Skeletal muscle tissue (tissue), 4 donors: ENCODE measurements around the gene ARHGEF1. TPM values are rescaled to one million over a fixed set of nuclear protein-coding genes. Genes with fewer than 3 reads are reported as not detected.

Source experiments
- H3K27ac ChIP-seq: one replicate; pipeline ENCODE4 v1.7.0; 2013; ENCODE audit warnings: mild to moderate bottlenecking, low read depth, low read length, inconsistent platforms
- H3K27me3 ChIP-seq, 3 donors: one replicate each; pipeline ENCODE4 v1.7.0; 2013; ENCODE audit warnings: low read length in 3 of 3; ENCODE audit not compliant: control insufficient read depth in 3 of 3, insufficient read depth in 3 of 3
- H3K36me3 ChIP-seq, 3 donors: one replicate each; pipeline ENCODE4 v1.7.0; 2013; ENCODE audit warnings: low read length in 3 of 3; ENCODE audit not compliant: control insufficient read depth in 3 of 3, insufficient read depth in 3 of 3
- H3K4me1 ChIP-seq, 3 donors: one replicate each; pipeline ENCODE4 v1.7.0; 2013; ENCODE audit warnings: low read length in 3 of 3, mild to moderate bottlenecking in 3 of 3; ENCODE audit not compliant: control insufficient read depth in 3 of 3, insufficient read depth in 3 of 3
- H3K4me3 ChIP-seq, 3 donors: one replicate each; pipeline ENCODE4 v1.7.0; 2013; ENCODE audit warnings: low read length in 3 of 3
- H3K9ac ChIP-seq, 3 donors: one replicate each; pipeline ENCODE4 v1.7.0; 2013; ENCODE audit warnings: low read length in 3 of 3, mild to moderate bottlenecking in 3 of 3, moderate library complexity in 2 of 3, low read depth in 1 of 3
- H3K9me3 ChIP-seq, 3 donors: one replicate each; pipeline ENCODE4 v1.7.0; 2013; ENCODE audit warnings: low read length in 3 of 3; ENCODE audit not compliant: control insufficient read depth in 3 of 3
- total RNA-seq: library from RNA; depleted of rRNA; stranded (reverse); fragments of >200 nt; gene quantifications from one replicate; pipeline ENCODE4 v1.2.3, GENCODE V29; 2014
- donor health status: Osteomylitis.

Gene ARHGEF1
- total RNA-seq, 1 donor from 2014 or later: 13.6 TPM

- no peak overlapping the region for H3K27ac ChIP-seq
- H3K4me1 ChIP-seq: peaks cover 4 to 9% (median 7%) of the 10 kb centered on the region in 3 donors
- peaks cover 0 to 5% (median 0%) of the 10 kb centered on the region in 3 donors for H3K9me3 ChIP-seq
- no peak overlapping the region for H3K4me3 ChIP-seq
- H3K9ac ChIP-seq: no peak overlapping the region
- H3K36me3 ChIP-seq: no peaks in the 10 kb centered on the region
- peaks cover 85 to 93% (median 91%) of the 10 kb centered on the region in 3 donors for H3K27me3 ChIP-seq
Observed at GRCh38 chr19:41930322-41930722, 47.3 kb downstream of the ARHGEF1 start.

GRCh38 chr19:41930926-41931592 lies 48.1 kb downstream of the ARHGEF1 start:
- no peak overlapping the region for H3K4me3 ChIP-seq
- H3K27me3 ChIP-seq: peaks cover 82 to 90% (median 88%) of the 10 kb centered on the region in 3 donors
- no peak overlapping the region for H3K27ac ChIP-seq
- H3K9me3 ChIP-seq: peaks cover 0 to 3% (median 0%) of the 10 kb centered on the region in 3 donors
- H3K9ac ChIP-seq: no peak overlapping the region
- H3K36me3 ChIP-seq: no peaks in the 10 kb centered on the region
- peaks cover 4 to 9% (median 7%) of the 10 kb centered on the region in 3 donors for H3K4me1 ChIP-seq

GRCh38 chr19:41932259-41932719 lies 49.3 kb downstream of the ARHGEF1 start:
- no peak overlapping the region for H3K4me3 ChIP-seq
- H3K27ac ChIP-seq: no peak overlapping the region
- H3K36me3 ChIP-seq: no peaks in the 10 kb centered on the region
- no peaks in the 10 kb centered on the region for H3K9me3 ChIP-seq
- H3K9ac ChIP-seq: no peak overlapping the region
- peaks cover 82 to 91% (median 84%) of the 10 kb centered on the region in 3 donors for H3K27me3 ChIP-seq
- H3K4me1 ChIP-seq: peaks cover 4 to 9% (median 7%) of the 10 kb centered on the region in 3 donors

GRCh38 chr19:41932720-41933332 lies 49.8 kb downstream of the ARHGEF1 start:
- H3K27me3 ChIP-seq: peaks cover 78 to 93% (median 85%) of the 10 kb centered on the region in 3 donors
- no peak overlapping the region for H3K4me3 ChIP-seq
- H3K36me3 ChIP-seq: no peaks in the 10 kb centered on the region
- no peak overlapping the region for H3K27ac ChIP-seq
- H3K4me1 ChIP-seq: peaks cover 4 to 9% (median 7%) of the 10 kb centered on the region in 3 donors
- no peak overlapping the region for H3K9ac ChIP-seq
- no peaks in the 10 kb centered on the region for H3K9me3 ChIP-seq

- H3K27me3 ChIP-seq: peaks cover 71 to 86% (median 80%) of the 10 kb centered on the region in 3 donors
- H3K9me3 ChIP-seq: no peaks in the 10 kb centered on the region
- H3K4me3 ChIP-seq: no peak overlapping the region
- no peak overlapping the region for H3K27ac ChIP-seq
- H3K36me3 ChIP-seq: no peaks in the 10 kb centered on the region
- H3K9ac ChIP-seq: no peak overlapping the region
- H3K4me1 ChIP-seq: peaks cover 2 to 4% (median 3%) of the 10 kb centered on the region in 3 donors
Observed at GRCh38 chr19:41933693-41934426, 50.9 kb downstream of the ARHGEF1 start.

- Histone ChIP-seq H3K9me3 (no peaks in the 10 kb centered on the region), H3K4me1 (no peaks in the 10 kb centered on the region), H3K4me3 (no peak overlapping the region), H3K9ac (no peak overlapping the region), H3K36me3 (no peaks in the 10 kb centered on the region), H3K27me3 (peaks cover 64 to 76% (median 73%) of the 10 kb centered on the region in 3 donors), H3K27ac (no peak overlapping the region)
Observed at GRCh38 chr19:41934849-41935374, 51.9 kb downstream of the ARHGEF1 start.

GRCh38 chr19:41935760-41936415 lies 52.9 kb downstream of the ARHGEF1 start:
- peaks cover 62 to 72% (median 65%) of the 10 kb centered on the region in 3 donors for H3K27me3 ChIP-seq
- peaks cover 0 to 4% (median 0%) of the 10 kb centered on the region in 3 donors for H3K4me1 ChIP-seq
- no peaks in the 10 kb centered on the region for H3K9me3 ChIP-seq
- H3K4me3 ChIP-seq: no peak overlapping the region
- H3K36me3 ChIP-seq: no peaks in the 10 kb centered on the region
- H3K27ac ChIP-seq: no peak overlapping the region
- no peak overlapping the region for H3K9ac ChIP-seq

- H3K36me3 ChIP-seq: no peaks in the 10 kb centered on the region
- H3K27ac ChIP-seq: no peak overlapping the region
- H3K4me1 ChIP-seq: peaks cover 0 to 7% (median 3%) of the 10 kb centered on the region in 3 donors
- peaks cover 62 to 72% (median 65%) of the 10 kb centered on the region in 3 donors for H3K27me3 ChIP-seq
- H3K4me3 ChIP-seq: no peak overlapping the region
- no peaks in the 10 kb centered on the region for H3K9me3 ChIP-seq
- H3K9ac ChIP-seq: no peak overlapping the region
Observed at GRCh38 chr19:41936416-41936850, 53.4 kb downstream of the ARHGEF1 start.

GRCh38 chr19:41936961-41937360 lies 54.0 kb downstream of the ARHGEF1 start:
- Histone ChIP-seq H3K9ac (no peak overlapping the region), H3K27me3 (peaks cover 60 to 71% (median 65%) of the 10 kb centered on the region in 3 donors), H3K27ac (no peak overlapping the region), H3K9me3 (no peaks in the 10 kb centered on the region), H3K36me3 (no peaks in the 10 kb centered on the region), H3K4me3 (no peak overlapping the region), H3K4me1 (peaks cover 0 to 7% (median 3%) of the 10 kb centered on the region in 3 donors)
